HCT116 (cell line): Measurements from ENCODE around the gene BTLA. TPM values are rescaled to one million over a fixed set of nuclear protein-coding genes. Genes with fewer than 3 reads are reported as not detected.

ENCODE experiments used
- ATAC-seq: fragments of 200-7000 bp; cut with Tn5 transposase; 2 replicates; pipeline ENCODE4 v1.9.1; 2020; ENCODE audit warnings: mild to moderate bottlenecking, moderate library complexity
- BruUV-seq: library from RNA; stranded (reverse); fragments of 400-500 nt; replicated peaks from 2 replicates; lab custom pipeline; 2021; lab: Mats Ljungman, UMichigan
- CTCF ChIA-PET: fragments of 300-600 bp; sonication (Branson Sonifier 250); formaldehyde crosslinking; loops from one replicate; lab custom pipeline; 2021; ENCODE audit warnings: antibody characterized with exemption; lab: Charles Lee
- POLR2A ChIA-PET: fragments of 300-600, 350-600 bp; sonication (Branson Sonifier 250); formaldehyde crosslinking; loops from one replicate; lab custom pipeline; 2021; ENCODE audit warnings: antibody characterized with exemption; lab: Charles Lee
- RAD21 ChIA-PET, 2 experiments: fragments of 300-600 bp; sonication (Branson Sonifier 250); formaldehyde crosslinking; loops; one replicate each; lab custom pipeline; 2023; ENCODE audit warnings: low total read pairs in 2 of 2; ENCODE audit not compliant: uncharacterized antibody in 2 of 2, unreplicated experiment in 2 of 2, low non-redundant PET in 1 of 2; lab: Charles Lee
- DNase-seq: peaks from one replicate; pipeline ENCODE4 v3.0.0-alpha.2; 2010; ENCODE audit warnings: low read depth, low spot score
- H2AFZ ChIP-seq: fragments of 200-600 bp; shearing (Covaris generic), sonication (generic); 2 replicates; pipeline ENCODE4 v1.6.1; 2017; ENCODE audit warnings: low read depth, mixed run types, mixed read lengths, antibody characterized with exemption, low read length; ENCODE audit not compliant: poor library complexity, severe bottlenecking
- H3K27ac ChIP-seq: 2 replicates; pipeline ENCODE4 v1.5.1; 2012; ENCODE audit warnings: low read depth, low read length
- H3K27me3 ChIP-seq: fragments of 200-600 bp; sonication (generic); 2 replicates; pipeline ENCODE4 v1.6.1; 2016; ENCODE audit warnings: mixed run types, low read length, mixed read lengths; ENCODE audit not compliant: insufficient read depth
- H3K36me3 ChIP-seq, 2 experiments: fragments of 200-500 bp in 1 of 2; fragments of 200-600 bp in 1 of 2; sonication (Bioruptor generic) in 1 of 2; sonication (generic) in 1 of 2; 2 replicates each; pipeline versions ENCODE4 v1.5.1 to v1.6.1; 2014 to 2016; ENCODE audit warnings: low read length in 2 of 2, inconsistent platforms in 1 of 2, mixed read lengths in 1 of 2, mixed run types in 1 of 2; ENCODE audit not compliant: insufficient read depth in 2 of 2, control insufficient read depth in 1 of 2
- H3K4me1 ChIP-seq, 2 experiments: fragments of 200-600 bp in 1 of 2; sonication (generic) in 1 of 2; 2 replicates each; pipeline versions ENCODE4 v1.5.1 to v1.6.1; 2012 to 2017; ENCODE audit warnings: low read length in 2 of 2, inconsistent platforms in 1 of 2, mild to moderate bottlenecking in 1 of 2, mixed read lengths in 1 of 2, mixed run types in 1 of 2, moderate library complexity in 1 of 2; ENCODE audit not compliant: insufficient read depth in 2 of 2, control insufficient read depth in 1 of 2
- H3K4me2 ChIP-seq: fragments of 200-600 bp; sonication (generic); 2 replicates; pipeline ENCODE4 v1.6.1; 2017; ENCODE audit warnings: mixed run types, low read length, mixed read lengths
- H3K4me3 ChIP-seq, 2 experiments: fragments of 200-600 bp in 1 of 2; sonication (generic) in 1 of 2; replicated peaks in 1 of 2; 2 replicates each; pipeline ENCODE4 v1.5.1; 2011 to 2016; ENCODE audit warnings: low read length in 2 of 2, control low read depth in 1 of 2, low read depth in 1 of 2, mild to moderate bottlenecking in 1 of 2, mixed read lengths in 1 of 2, mixed run types in 1 of 2
- H3K79me2 ChIP-seq: fragments of 200-600 bp; sonication (generic); 2 replicates; pipeline ENCODE4 v1.6.1; 2017; ENCODE audit warnings: mild to moderate bottlenecking, mixed run types, low read length, moderate library complexity, mixed read lengths; ENCODE audit not compliant: insufficient read depth
- H3K9ac ChIP-seq: fragments of 200-600 bp; sonication (generic); 2 replicates; pipeline ENCODE4 v1.6.1; 2016; ENCODE audit warnings: low read length, mixed read lengths
- H3K9me2 ChIP-seq: fragments of 200-600 bp; sonication (generic), shearing (Covaris generic); 2 replicates; pipeline ENCODE4 v1.6.1; 2017; ENCODE audit warnings: mixed run types, mild to moderate bottlenecking, moderate library complexity; ENCODE audit not compliant: insufficient read depth
- H3K9me3 ChIP-seq, 2 experiments: fragments of 200-500 bp in 1 of 2; fragments of 200-600 bp in 1 of 2; sonication (Bioruptor generic) in 1 of 2; sonication (generic) in 1 of 2; 2 replicates each; pipeline ENCODE4 v1.6.1; 2014 to 2017; ENCODE audit warnings: low read length in 2 of 2, mixed read lengths in 2 of 2, inconsistent platforms in 1 of 2, low read depth in 1 of 2, mild to moderate bottlenecking in 1 of 2, mixed run types in 1 of 2, moderate library complexity in 1 of 2; ENCODE audit not compliant: control insufficient read depth in 1 of 2, insufficient read depth in 1 of 2
- H4K20me1 ChIP-seq: fragments of 200-600 bp; sonication (generic), shearing (Covaris generic); 2 replicates; pipeline ENCODE4 v1.6.1; 2017; ENCODE audit warnings: mixed run types, mild to moderate bottlenecking, moderate library complexity; ENCODE audit not compliant: insufficient read depth
- CEBPB ChIP-seq: IDR thresholded peaks from 2 replicates; pipeline ENCODE4 v1.6.1; 2012; ENCODE audit warnings: low read depth
- ELF1 ChIP-seq: IDR thresholded peaks from 2 replicates; pipeline ENCODE4 v1.6.1; 2012; ENCODE audit warnings: low read depth, borderline replicate concordance
- EZH2phosphoT487 ChIP-seq: fragments of 200-600 bp; IDR thresholded peaks from 2 replicates; pipeline ENCODE4 v1.6.1; 2018; ENCODE audit warnings: antibody characterized with exemption, borderline replicate concordance
- JUND ChIP-seq: IDR thresholded peaks from 2 replicates; pipeline ENCODE4 v1.6.1; 2012
- POLR2A ChIP-seq: IDR thresholded peaks from 2 replicates; pipeline ENCODE4 v1.7.0; 2011; ENCODE audit warnings: borderline replicate concordance; ENCODE audit not compliant: insufficient read depth, insufficient read length; ENCODE audit errors: extremely low read depth
- POLR2AphosphoS5 ChIP-seq: IDR thresholded peaks from 2 replicates; pipeline ENCODE4 v1.6.1; 2011; ENCODE audit warnings: mild to moderate bottlenecking, low read depth, low read length, moderate library complexity
- RAD21 ChIP-seq: IDR thresholded peaks from 2 replicates; pipeline ENCODE4 v1.6.1; 2012; ENCODE audit warnings: low read depth, mild to moderate bottlenecking
- SIN3A ChIP-seq: IDR thresholded peaks from 2 replicates; pipeline ENCODE4 v1.6.1; 2012; ENCODE audit warnings: low read depth
- SRF ChIP-seq: IDR thresholded peaks from 2 replicates; pipeline ENCODE4 v1.6.1; 2012; ENCODE audit warnings: low read depth
- TCF7L2 ChIP-seq: IDR thresholded peaks from 2 replicates; pipeline ENCODE4 v1.7.0; 2011; ENCODE audit warnings: borderline replicate concordance, inconsistent platforms; ENCODE audit not compliant: insufficient read depth, insufficient read length; ENCODE audit errors: extremely low read depth
- ZFX ChIP-seq: fragments of 450-650 bp; IDR thresholded peaks from 2 replicates; pipeline ENCODE4 v1.6.1; 2017
- ZNF274 ChIP-seq: fragments of 200-500 bp; sonication (Bioruptor generic); IDR thresholded peaks from 2 replicates; pipeline ENCODE4 v1.6.1; 2014; ENCODE audit warnings: mild to moderate bottlenecking, low read depth, low read length, inconsistent platforms
- intact Hi-C: fragments of 100-400 bp; cut with micrococcal nuclease; formaldehyde crosslinking; loops from 2 replicates; pipeline ENCODE4 v1.10.0; 2022
- total RNA-seq: library from RNA; stranded (reverse); gene quantifications from one replicate; pipeline ENCODE4 v1.2.1, GENCODE V29; 2021; ENCODE audit not compliant: unreplicated experiment
- TF ChIP-seq, protein P1 (sequence below): IDR thresholded peaks from 2 replicates; pipeline ENCODE4 v1.6.1; 2011; ENCODE audit warnings: mild to moderate bottlenecking, low read length, moderate library complexity; ENCODE audit not compliant: insufficient replicate concordance; ENCODE audit errors: extremely low read depth
- TF ChIP-seq, protein P2 (sequence below), 3 experiments: fragments of 200-600 bp in 1 of 3; sonication (generic) in 1 of 3; IDR thresholded peaks in 2 of 3; conservative IDR thresholded peaks in 1 of 3; 2 replicates each; pipeline ENCODE4 v1.5.1; 2012 to 2017; ENCODE audit warnings: low read depth in 2 of 3, low read length in 2 of 3, antibody characterized with exemption in 1 of 3, borderline replicate concordance in 1 of 3, control low read depth in 1 of 3, mild to moderate bottlenecking in 1 of 3, mixed read lengths in 1 of 3, mixed run types in 1 of 3, moderate library complexity in 1 of 3; ENCODE audit not compliant: insufficient read depth in 1 of 3

Gene BTLA
- total RNA-seq, 1 experiment from 2014 or later = 0.17 TPM

DNA sequence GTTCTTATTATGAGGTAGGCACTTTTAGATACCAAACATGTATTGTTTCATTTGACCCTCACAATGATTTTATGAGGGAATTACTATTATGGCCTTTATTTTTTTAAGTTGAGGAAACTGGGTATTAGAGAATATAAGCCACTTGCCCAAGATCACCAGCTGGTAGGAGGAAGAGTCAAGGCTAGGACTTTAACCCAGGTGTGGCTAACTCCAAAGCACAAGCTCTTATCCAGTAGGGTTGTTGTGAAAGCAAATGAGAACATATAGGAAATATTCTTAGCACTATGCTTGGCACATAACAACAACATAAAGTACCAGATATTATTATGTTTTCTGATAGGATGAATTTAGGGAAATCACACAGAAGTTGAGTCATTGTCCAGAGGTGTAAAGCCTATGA, 7.9 kb downstream of the BTLA start:
- no peak for DNase-seq
- POLR2A ChIA-PET = no interaction called here
- Histone ChIP-seq H3K36me3 (no peaks in the 10 kb centered on the region), H3K9me2 (no peaks in the 10 kb centered on the region), H3K79me2 (no peaks in the 10 kb centered on the region), H3K9me3 (no peaks in the 10 kb centered on the region), H3K4me1 (peaks cover 0 to 7% of the 10 kb centered on the region in 2 experiments; a peak in 3 of 4 replicates), H3K4me2 (no peak overlapping the region), H3K27me3 (no peaks in the 10 kb centered on the region), H2AFZ (no peak overlapping the region), H3K9ac (no peak overlapping the region), H4K20me1 (no peaks in the 10 kb centered on the region), H3K27ac (no peak overlapping the region), H3K4me3 (no peak overlapping the region)
- no TSS peak for BruUV-seq
- TF ChIP-seq ZNF274 (no peak), ZFX (no peak), ELF1 (no peak), RAD21 (no peak), TCF7L2 (no peak), EZH2phosphoT487 (no peak), POLR2A (no peak), SIN3A (no peak), POLR2AphosphoS5 (no peak), JUND (no peak), CEBPB (no peak), SRF (no peak)
- TF ChIP-seq, protein P1, sequence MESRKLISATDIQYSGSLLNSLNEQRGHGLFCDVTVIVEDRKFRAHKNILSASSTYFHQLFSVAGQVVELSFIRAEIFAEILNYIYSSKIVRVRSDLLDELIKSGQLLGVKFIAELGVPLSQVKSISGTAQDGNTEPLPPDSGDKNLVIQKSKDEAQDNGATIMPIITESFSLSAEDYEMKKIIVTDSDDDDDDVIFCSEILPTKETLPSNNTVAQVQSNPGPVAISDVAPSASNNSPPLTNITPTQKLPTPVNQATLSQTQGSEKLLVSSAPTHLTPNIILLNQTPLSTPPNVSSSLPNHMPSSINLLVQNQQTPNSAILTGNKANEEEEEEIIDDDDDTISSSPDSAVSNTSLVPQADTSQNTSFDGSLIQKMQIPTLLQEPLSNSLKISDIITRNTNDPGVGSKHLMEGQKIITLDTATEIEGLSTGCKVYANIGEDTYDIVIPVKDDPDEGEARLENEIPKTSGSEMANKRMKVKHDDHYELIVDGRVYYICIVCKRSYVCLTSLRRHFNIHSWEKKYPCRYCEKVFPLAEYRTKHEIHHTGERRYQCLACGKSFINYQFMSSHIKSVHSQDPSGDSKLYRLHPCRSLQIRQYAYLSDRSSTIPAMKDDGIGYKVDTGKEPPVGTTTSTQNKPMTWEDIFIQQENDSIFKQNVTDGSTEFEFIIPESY = no peak
- TF ChIP-seq, protein P2, sequence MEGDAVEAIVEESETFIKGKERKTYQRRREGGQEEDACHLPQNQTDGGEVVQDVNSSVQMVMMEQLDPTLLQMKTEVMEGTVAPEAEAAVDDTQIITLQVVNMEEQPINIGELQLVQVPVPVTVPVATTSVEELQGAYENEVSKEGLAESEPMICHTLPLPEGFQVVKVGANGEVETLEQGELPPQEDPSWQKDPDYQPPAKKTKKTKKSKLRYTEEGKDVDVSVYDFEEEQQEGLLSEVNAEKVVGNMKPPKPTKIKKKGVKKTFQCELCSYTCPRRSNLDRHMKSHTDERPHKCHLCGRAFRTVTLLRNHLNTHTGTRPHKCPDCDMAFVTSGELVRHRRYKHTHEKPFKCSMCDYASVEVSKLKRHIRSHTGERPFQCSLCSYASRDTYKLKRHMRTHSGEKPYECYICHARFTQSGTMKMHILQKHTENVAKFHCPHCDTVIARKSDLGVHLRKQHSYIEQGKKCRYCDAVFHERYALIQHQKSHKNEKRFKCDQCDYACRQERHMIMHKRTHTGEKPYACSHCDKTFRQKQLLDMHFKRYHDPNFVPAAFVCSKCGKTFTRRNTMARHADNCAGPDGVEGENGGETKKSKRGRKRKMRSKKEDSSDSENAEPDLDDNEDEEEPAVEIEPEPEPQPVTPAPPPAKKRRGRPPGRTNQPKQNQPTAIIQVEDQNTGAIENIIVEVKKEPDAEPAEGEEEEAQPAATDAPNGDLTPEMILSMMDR (IDR thresholded peaks at IDR 0.05 in 2 of 3, conservative IDR thresholded peaks at IDR 0.05 in 1 of 3; ENCODE audit: borderline replicate concordance in 1 of 3, insufficient read depth in 1 of 3, low read depth in 2 of 3, low read length in 2 of 3) = no peak
- intact Hi-C loops = no loop called here
- no peak for ATAC-seq
- CTCF ChIA-PET = no interaction called here
- RAD21 ChIA-PET = no interaction called here
